ENCODE data around the gene MAGI1.

- no peak for TF ChIP-seq SIN3A (IDR thresholded peaks at IDR 0.05; ENCODE audit: borderline replicate concordance, low read depth, low read length)
- no peak for TF ChIP-seq POLR2AphosphoS5 (IDR thresholded peaks at IDR 0.05; ENCODE audit: low read depth, low read length)
- no peak for TF ChIP-seq CTCF (IDR thresholded peaks at IDR 0.05)
- TF ChIP-seq YY1 (IDR thresholded peaks at IDR 0.05; ENCODE audit: low read depth): no peak
- no peak for TF ChIP-seq RFX5 (IDR thresholded peaks at IDR 0.05; ENCODE audit: low read length)
- TF ChIP-seq RCOR1 (IDR thresholded peaks at IDR 0.05; ENCODE audit: low read length): no peak
- no peak for TF ChIP-seq EZH2phosphoT487 (IDR thresholded peaks at IDR 0.05; ENCODE audit: borderline replicate concordance, low read depth)
Observed at GRCh38 chr3:65559643-65560042, 479.1 kb downstream of the MAGI1 start.

Data from SK-N-SH (cell line).